HEK293T (cell line): ENCODE measurements around the gene VPS35L.

ENCODE experiments used
- ARNT ChIP-seq: fragments of 450-650 bp; IDR thresholded peaks from 2 replicates; pipeline ENCODE4 v1.6.1; 2017; ENCODE audit warnings: mild to moderate bottlenecking
- ELF4 ChIP-seq: fragments of 450-650 bp; IDR thresholded peaks from 2 replicates; pipeline ENCODE4 v1.6.1; 2017; ENCODE audit warnings: antibody characterized with exemption
- FOXA1 ChIP-seq: fragments of 450-650 bp; IDR thresholded peaks from 2 replicates; pipeline ENCODE4 v1.6.1; 2016; ENCODE audit warnings: mild to moderate bottlenecking
- FOXK2 ChIP-seq: fragments of 450-650 bp; IDR thresholded peaks from 2 replicates; pipeline ENCODE4 v1.6.1; 2016; ENCODE audit warnings: mild to moderate bottlenecking
- FOXM1 ChIP-seq: fragments of 450-650 bp; IDR thresholded peaks from 2 replicates; pipeline ENCODE4 v1.6.1; 2017; ENCODE audit warnings: mild to moderate bottlenecking, borderline replicate concordance
- SP1 ChIP-seq: fragments of 450-650 bp; IDR thresholded peaks from 2 replicates; pipeline ENCODE4 v1.6.1; 2017
- TARDBP ChIP-seq: fragments of 450-650 bp; IDR thresholded peaks from 2 replicates; pipeline ENCODE4 v1.6.1; 2016

DNA sequence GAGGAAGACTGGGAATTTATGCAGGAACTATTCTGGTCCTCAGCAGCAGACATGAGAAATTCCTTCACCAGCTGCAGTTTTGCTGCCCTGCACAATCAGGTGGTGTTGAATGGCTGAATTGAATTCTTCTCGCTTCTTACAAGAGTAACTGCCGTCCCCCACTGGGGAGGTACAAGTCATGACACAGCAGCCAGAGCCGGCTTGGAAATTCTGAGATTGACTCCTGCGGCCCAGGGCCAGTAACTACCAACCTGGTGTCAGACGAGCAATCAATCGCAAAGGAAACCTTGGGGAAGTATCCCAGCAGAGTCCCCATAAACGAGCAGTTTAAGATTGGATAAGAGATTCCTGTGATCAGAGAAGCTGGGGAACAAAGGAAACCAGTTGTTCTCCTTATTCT lies 131.8 kb downstream of the VPS35L start:
- TF ChIP-seq FOXA1 (no peak), TARDBP (no peak), ARNT (no peak), ELF4 (no peak), FOXK2 (no peak), FOXM1 (no peak), SP1 (no peak)
